ENCODE results near the gene BTD. TPM values are rescaled to one million over a fixed set of nuclear protein-coding genes. Genes with fewer than 3 reads are reported as not detected.

Gene BTD
- total RNA-seq, 4 donors from 2014 or later: 15.1 to 39.7 (median 26.0) TPM

DNA sequence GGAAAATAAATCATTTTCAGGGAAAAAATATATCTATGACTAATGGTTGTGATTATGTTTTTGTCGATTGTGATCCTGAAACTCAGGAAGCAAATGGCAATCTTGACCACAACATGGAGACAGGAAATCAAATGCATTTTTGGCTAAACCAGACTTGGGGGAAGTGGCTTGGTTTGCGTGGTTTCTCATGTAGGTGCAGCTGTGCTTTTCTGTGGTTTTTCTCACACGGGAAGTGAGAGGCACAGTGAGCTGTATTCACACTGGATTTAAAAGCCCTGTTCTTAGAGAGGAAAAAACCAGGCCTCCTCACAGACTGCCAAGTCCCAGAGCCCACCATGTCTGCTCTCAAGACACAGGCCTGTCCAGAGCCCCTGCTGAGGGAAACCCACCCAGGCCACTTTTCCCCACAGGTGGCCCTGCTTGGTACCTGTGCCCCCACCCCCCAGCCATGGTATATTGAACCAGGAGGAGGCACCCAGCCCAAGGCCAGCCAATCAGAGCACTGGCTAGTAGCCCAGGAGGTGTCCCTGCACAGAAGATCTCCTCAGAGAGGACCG lies 46.1 kb downstream of the BTD start:
- in situ Hi-C loops (cut with MboI; ENCODE audit: low sequenced_read_pairs in 4 of 4): loop anchor here (25.0 kb wide), 2 partner anchors 390 to 590 kb away; no protein-coding TSS in a partner anchor
- Histone ChIP-seq H3K4me3 (peak overlapping the region in 1 of 4 donors; percentile 1), H3K4me1 (peaks cover 25 to 29% of the 10 kb centered on the region in 2 donors), H3K36me3 (no peaks in the 10 kb centered on the region), H3K9me3 (no peaks in the 10 kb centered on the region), H3K27ac (peak overlapping the region; percentile 74 to 80 (median 78)), H3K27me3 (no peaks in the 10 kb centered on the region)
- intact Hi-C loops (cut with DNase I; ENCODE audit: low total_unique reads): no loop called here
- DNase-seq (no peak), ATAC-seq (no peak)
- no peak for TF ChIP-seq CTCF (IDR thresholded peaks at IDR 0.05 in 4 of 5, conservative IDR thresholded peaks at IDR 0.05 in 1 of 5)
- no peak for TF ChIP-seq POLR2A (IDR thresholded peaks at IDR 0.05)

DNA sequence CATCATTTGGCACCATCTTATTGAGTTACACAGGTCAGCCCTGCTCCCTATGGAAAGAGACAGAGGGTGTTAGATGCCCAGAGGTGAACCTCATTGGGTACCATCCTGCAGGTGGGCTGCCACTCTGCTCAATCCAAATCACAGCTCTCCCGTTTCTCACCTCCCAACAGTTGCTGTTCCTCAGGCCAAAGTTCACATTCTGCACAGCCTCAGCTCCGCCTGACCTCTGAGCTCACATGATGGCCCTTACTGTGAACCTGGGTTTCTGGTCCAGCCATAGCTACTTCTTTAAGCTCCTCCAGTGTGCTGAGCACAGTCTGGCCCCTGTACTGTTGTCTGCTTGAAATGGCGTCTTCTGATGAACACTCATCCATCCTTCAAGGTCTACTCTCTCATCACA lies 47.8 kb downstream of the BTD start:
- in situ Hi-C loops (cut with MboI; ENCODE audit: low sequenced_read_pairs in 4 of 4): loop anchor here (25.0 kb wide), 2 partner anchors 388 to 588 kb away; no protein-coding TSS in a partner anchor
- no peak overlapping the region for H3K27ac ChIP-seq
- no peak for TF ChIP-seq CTCF (IDR thresholded peaks at IDR 0.05 in 4 of 5, conservative IDR thresholded peaks at IDR 0.05 in 1 of 5)
- TF ChIP-seq POLR2A (IDR thresholded peaks at IDR 0.05): no peak
- ATAC-seq: no peak
- intact Hi-C loops (cut with DNase I; ENCODE audit: low total_unique reads): no loop called here
- no peaks in the 10 kb centered on the region for H3K9me3 ChIP-seq
- peaks cover 25 to 29% of the 10 kb centered on the region in 2 donors for H3K4me1 ChIP-seq
- H3K27me3 ChIP-seq: no peaks in the 10 kb centered on the region
- no peak for DNase-seq
- no peak overlapping the region for H3K4me3 ChIP-seq
- no peaks in the 10 kb centered on the region for H3K36me3 ChIP-seq

DNA sequence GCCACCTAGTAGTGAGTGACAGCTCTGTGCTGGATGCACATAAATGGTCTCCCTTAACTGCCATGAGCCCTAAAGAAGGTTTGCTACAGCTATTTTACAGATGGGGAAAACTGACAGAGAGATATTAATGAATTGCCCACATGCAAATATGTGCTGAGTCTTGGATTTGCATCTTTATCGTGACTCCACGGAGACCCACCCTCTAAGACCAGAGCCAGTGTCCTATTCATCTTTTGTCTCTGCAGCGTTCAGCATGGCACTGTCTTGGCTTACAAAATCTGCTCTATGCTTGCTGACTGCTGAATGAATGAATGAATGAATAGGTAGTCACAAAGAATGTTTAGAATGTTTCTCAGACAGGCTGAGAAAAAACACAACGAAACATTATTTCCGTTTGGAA lies 48.3 kb downstream of the BTD start:
- in situ Hi-C loops (cut with MboI; ENCODE audit: low sequenced_read_pairs in 4 of 4): loop anchor here (25.0 kb wide), 2 partner anchors 387 to 587 kb away; no protein-coding TSS in a partner anchor

GRCh38 chr3:15651396-15651795 lies 49.9 kb downstream of the BTD start:
- H3K9me3 ChIP-seq: no peaks in the 10 kb centered on the region
- ATAC-seq (no peak), DNase-seq (no peak)
- in situ Hi-C loops (cut with MboI; ENCODE audit: low sequenced_read_pairs in 4 of 4) (no loop called here), intact Hi-C loops (cut with DNase I; ENCODE audit: low total_unique reads) (no loop called here)
- no peak overlapping the region for H3K27ac ChIP-seq
- no peaks in the 10 kb centered on the region for H3K36me3 ChIP-seq
- H3K4me1 ChIP-seq: peaks cover 16 to 22% of the 10 kb centered on the region in 2 donors
- no peaks in the 10 kb centered on the region for H3K27me3 ChIP-seq
- TF ChIP-seq POLR2A (IDR thresholded peaks at IDR 0.05): no peak
- TF ChIP-seq CTCF (IDR thresholded peaks at IDR 0.05 in 4 of 5, conservative IDR thresholded peaks at IDR 0.05 in 1 of 5): no peak
- no peak overlapping the region for H3K4me3 ChIP-seq

More for the DNA sequence above, 48.3 kb downstream of the BTD start:
- Histone ChIP-seq H3K27me3 (no peaks in the 10 kb centered on the region), H3K27ac (no peak overlapping the region), H3K36me3 (no peaks in the 10 kb centered on the region), H3K4me3 (no peak overlapping the region), H3K4me1 (peaks cover 25 to 29% of the 10 kb centered on the region in 2 donors), H3K9me3 (no peaks in the 10 kb centered on the region)
- DNase-seq (no peak), ATAC-seq (no peak)
- intact Hi-C loops (cut with DNase I; ENCODE audit: low total_unique reads): no loop called here
- no peak for TF ChIP-seq CTCF (IDR thresholded peaks at IDR 0.05 in 4 of 5, conservative IDR thresholded peaks at IDR 0.05 in 1 of 5)
- no peak for TF ChIP-seq POLR2A (IDR thresholded peaks at IDR 0.05)

- intact Hi-C loops (cut with DNase I; ENCODE audit: low total_unique reads) (no loop called here), in situ Hi-C loops (cut with MboI; ENCODE audit: low sequenced_read_pairs in 4 of 4) (no loop called here)
- no peaks in the 10 kb centered on the region for H3K36me3 ChIP-seq
- H3K4me1 ChIP-seq: peaks cover 0 to 3% of the 10 kb centered on the region in 2 donors
- H3K4me3 ChIP-seq: no peak overlapping the region
- no peak overlapping the region for H3K27ac ChIP-seq
- DNase-seq: no peak
- H3K9me3 ChIP-seq: no peaks in the 10 kb centered on the region
- no peaks in the 10 kb centered on the region for H3K27me3 ChIP-seq
- TF ChIP-seq POLR2A (IDR thresholded peaks at IDR 0.05) (no peak), CTCF (IDR thresholded peaks at IDR 0.05 in 4 of 5, conservative IDR thresholded peaks at IDR 0.05 in 1 of 5) (no peak)
- ATAC-seq: no peak
Observed at GRCh38 chr3:15653321-15653720, 51.8 kb downstream of the BTD start.

All from gastrocnemius medialis (tissue), 4 donors.